CD4-positive, alpha-beta T cell treated with Interferon gamma for 1 hour (primary cell): Measurements from ENCODE around the gene KIF5A.
A peak's percentile ranks its signal among the peaks of the same experiment; 100 is the strongest.

ENCODE experiments used
- DNase-seq: peaks from one replicate; pipeline ENCODE4 v3.0.0-alpha.2; 2020

The KIF5A gene

GRCh38 chr12:57622293-57623245 lies 72.7 kb downstream of the KIF5A start:
- no peak for DNase-seq

DNA sequence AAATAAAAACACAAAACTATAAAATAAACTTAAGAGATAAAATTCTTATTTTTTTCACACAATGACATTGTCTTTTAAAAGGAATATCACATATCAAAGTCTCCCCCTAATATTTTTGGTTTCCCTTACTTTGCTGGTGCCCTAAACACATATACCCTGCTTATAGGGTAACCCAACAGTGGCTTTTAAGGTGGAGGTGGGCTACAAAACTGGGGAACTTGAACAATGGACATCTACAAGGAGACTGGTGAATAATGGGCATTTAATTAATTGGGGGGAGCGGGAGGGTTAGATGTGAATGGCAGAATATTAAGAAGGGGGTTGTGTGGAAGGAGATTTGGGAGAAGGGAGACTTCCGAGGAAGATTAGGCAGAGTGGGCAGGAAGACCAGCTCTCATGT lies 73.5 kb downstream of the KIF5A start:
- DNase-seq: no peak

- DNase-seq: no peak
These were observed 74.1 kb downstream of the KIF5A start for GRCh38 chr12:57623811-57624390.

- DNase-seq: no peak
These were observed 74.8 kb downstream of the KIF5A start for GRCh38 chr12:57624441-57625220.

DNA sequence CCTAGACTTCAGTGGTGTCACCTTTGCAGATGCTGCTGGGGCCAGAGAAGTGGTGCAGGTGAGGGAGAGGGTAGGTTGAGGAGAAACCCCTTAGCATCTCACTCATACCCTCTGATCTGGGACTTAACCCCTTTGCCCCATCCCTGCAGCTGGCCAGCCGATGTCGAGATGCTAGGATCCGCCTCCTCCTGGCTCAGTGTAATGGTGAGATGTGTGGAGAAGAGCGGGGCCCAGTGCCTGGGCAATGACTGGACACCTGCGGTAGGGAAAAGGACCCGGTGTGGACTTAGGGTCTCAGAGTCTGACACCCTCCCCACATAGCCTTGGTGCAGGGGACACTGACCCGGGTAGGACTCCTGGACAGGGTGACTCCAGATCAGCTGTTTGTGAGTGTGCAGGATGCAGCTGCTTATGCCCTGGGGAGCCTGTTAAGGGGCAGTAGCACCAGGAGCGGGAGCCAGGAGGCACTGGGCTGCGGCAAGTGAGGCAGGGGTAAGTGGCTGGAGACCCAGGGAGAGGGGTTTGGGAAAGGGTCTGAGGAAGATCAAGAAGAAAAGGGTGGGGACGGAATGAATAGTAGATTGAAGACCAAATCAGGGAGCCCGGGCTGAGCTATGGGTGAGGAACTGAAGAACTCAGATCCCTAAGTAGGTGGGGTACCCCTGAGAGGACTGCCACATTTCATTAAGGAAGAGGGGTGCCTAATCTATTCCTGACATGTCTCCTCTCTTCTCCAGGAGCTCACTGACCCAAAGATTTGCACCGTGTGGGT lies 75.6 kb downstream of the KIF5A start:
- DNase-seq: no peak

DNA sequence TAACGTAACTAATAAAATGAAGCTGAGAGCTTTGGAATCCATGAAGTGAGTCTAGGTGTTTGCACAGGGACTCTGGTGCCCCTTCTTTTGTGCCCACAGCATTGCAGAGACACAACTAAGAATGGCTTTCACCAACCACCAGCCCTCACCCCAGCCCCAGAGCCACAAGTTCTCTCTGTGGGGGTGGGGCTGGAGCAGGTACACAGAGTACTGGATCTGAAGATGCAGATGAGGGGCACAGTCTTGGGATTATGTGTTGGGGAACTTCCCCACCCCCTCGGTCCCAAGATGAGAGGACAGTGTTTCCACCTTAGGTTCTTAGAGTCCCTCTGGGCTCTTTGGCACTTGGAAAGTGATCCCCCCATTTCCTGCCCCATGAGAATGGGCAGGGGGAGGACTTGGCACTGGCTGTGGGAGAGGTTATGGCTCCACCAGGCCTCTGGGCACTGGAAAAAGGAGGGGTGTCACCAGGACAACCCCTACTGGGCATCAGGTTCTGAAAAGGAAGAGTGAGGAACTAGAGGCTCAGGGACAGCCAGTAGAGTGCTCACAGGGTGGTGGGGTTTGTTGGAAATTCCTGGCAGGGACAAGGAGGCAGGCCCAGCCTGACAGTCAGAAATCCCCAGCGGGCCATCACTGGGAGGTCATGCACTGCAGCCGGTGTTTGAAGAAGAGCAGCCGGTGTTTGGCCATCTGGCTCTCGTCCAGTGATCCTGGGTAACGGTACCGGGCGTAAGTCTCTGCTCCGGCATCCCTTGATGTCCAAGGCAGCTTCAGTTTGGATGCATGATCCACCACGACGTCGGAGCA lies 76.5 kb downstream of the KIF5A start:
- no peak for DNase-seq

GRCh38 chr12:57626921-57627445 lies 77.1 kb downstream of the KIF5A start:
- no peak for DNase-seq

DNA sequence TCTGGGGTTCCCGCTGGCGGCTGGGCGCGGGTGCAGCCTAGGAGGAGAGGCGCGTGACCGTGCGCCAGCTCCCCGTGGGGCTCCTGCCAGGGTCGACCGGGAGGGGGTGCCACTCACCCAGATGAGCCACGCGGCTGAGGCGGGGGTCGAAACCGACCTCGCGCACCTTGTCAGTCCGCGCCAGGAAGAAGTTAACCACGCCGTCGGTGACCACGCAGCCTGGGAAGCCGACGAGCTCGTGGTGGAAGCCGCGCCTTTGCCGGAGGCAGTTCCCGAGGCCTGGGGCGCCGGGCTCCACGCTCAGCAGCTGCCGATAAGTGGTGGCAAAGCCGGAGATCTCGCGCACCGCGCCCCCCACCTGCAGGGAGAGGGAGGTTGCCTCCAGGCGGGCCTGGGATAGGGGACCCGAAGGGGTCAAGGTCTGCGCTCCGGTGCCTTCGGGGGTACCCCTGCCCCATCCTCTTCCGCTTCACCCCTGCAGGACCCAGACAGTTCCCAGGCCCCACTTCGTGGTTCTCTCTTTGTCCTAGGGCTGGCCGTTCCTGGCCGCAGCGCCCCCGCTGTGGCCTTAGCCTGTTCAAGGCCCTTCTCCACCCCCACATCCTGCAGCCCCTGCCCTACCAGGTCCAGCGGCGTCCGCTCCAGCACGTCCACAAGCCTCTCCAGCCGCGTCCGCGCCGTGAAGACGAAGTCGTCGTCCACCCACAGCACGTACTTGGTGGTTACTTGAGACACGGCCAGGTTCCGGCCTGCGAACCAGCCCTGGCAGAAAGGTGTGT lies 77.8 kb downstream of the KIF5A start:
- no peak for DNase-seq

DNA sequence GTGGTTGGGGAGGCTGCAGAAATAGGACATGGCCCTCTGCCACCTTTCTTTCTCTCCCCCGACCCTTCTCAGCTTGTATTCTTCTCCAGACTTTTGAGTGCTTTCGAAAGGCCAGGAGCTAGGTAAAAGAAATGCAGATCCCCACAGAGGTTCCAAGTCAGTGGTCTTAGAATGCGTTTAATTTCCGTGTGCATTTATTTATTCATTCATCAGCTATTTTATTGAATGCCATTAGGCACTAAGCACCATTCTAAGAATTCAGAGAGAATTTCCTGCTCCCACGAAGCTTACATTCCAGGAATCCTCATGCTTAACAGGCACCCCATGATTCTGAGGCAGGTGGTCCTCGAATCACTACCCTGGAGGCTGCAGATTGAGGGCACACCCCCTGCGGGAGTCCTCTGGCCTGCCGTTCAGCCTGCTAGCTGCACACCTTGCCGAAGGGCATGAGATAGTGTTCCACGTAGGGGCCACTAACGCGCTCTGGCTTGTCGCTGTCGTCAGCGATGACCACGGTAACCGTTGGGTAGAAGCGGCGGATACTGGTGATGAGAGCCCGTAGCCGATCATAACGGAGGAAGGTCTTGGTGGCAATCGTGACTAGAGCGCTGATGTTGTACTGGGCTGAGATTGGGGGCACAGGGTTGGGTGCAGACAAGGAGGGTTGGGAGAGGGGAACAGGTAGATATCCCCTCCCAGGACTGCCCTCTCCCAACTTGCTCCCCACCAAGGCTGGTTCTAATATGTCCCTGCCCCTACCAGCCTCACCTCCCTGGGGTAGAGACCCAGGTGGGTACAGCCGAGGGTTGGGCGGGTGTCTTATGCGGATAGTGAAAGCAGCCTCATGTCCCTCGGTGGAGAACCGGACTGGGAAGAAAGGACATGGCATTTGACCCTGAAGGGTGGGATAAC lies 78.7 kb downstream of the KIF5A start:
- DNase-seq: no peak

DNA sequence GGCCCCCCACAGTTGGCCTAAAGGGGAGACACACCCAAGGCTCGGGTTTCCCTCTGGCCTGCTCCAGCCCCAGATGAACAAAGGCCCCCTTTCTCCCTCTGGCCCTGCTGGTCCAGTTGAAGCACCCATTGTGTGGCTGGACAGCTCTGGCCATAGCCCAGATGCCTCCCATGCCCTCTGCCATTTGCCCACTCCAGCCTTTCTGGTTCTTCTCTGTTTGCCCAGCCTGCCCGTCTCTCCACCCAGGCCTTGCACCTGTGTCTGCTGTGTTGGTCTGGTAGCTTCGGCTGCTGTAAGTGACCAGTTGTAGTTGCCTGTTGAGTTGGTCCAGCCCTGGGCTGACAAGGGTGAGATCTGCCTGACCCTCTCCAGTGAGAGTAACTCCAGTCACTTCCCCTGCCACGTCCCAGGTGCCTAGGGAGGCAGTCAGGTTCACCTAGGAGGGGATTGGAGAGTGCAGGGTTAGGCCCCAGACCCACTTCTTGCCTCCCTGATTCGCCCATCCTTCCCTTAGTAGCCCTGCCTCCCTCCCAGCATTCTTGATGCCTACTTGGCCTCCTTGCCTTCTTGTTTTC lies 80.1 kb downstream of the KIF5A start:
- DNase-seq: no peak

DNA sequence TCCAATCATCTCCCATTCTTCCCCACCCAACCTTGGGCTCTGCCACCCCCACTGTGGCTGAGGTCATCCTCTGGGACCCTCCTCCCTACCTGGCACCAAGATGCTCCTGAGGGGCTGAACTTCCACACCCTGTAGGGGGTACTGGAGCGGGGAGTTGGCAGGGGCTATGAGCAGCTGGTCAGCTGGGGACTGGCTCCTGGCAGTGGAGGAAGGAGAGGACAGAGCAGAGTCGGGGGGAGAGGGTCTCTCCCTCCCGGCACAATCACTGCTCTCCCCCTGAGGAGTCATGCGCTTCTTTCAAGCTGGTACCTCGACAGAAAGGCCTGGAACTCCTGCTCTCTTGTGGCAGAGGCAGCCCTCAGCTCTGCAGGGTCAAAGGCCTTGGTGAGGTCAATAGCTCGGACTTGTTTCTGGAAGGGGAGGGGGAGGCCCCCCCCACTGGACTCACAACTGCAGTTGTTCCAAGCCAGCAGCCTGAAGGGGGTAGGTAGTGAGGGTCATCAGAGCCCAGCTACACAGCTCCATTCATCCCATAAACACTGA lies 81.1 kb downstream of the KIF5A start:
- no peak for DNase-seq

GRCh38 chr12:57631566-57632072 lies 81.8 kb downstream of the KIF5A start:
- no peak for DNase-seq

DNA sequence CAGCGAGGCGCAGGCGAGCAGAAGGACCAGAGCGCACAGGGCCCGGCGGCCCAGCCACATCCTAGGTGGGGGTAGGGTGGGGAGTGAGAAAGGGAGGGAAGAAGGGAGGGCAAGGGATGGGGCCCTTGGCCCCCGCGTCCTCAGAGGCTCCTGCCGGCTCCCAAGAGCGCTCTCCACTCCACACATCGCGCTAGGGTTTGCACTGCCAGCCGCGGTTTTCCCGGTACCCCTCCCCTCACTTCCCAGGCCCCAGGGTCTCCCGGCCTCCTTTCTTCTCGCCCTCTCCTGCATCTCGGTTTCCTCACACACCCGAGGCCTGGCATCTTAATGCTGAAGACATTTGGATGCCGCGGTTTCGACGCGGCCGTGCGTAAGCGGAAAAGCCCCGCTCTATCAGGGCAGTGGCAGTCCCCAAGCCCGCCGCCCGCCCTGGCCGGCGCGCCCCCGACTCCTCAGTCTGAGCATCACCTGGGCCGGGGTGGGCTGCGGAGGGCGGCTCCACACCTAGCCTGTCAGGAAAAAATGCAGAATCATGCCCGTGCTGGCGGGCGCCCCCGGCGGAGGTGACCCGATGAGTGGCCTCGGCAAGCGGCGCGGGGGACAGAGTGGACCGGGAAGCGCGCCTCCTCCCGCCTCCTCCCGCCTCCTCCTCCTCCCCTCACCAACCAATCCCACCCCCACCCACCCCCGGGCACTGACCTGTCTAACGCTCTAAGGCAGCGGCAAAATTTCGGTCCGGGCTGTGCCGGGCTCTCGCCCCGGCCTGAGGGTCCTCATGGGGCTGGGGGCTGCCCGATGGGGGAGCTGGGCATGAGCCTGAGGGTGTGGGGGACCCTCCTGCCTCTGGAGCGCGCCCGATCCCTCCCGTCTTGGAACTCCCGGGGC lies 82.5 kb downstream of the KIF5A start:
- DNase-seq: no peak

DNA sequence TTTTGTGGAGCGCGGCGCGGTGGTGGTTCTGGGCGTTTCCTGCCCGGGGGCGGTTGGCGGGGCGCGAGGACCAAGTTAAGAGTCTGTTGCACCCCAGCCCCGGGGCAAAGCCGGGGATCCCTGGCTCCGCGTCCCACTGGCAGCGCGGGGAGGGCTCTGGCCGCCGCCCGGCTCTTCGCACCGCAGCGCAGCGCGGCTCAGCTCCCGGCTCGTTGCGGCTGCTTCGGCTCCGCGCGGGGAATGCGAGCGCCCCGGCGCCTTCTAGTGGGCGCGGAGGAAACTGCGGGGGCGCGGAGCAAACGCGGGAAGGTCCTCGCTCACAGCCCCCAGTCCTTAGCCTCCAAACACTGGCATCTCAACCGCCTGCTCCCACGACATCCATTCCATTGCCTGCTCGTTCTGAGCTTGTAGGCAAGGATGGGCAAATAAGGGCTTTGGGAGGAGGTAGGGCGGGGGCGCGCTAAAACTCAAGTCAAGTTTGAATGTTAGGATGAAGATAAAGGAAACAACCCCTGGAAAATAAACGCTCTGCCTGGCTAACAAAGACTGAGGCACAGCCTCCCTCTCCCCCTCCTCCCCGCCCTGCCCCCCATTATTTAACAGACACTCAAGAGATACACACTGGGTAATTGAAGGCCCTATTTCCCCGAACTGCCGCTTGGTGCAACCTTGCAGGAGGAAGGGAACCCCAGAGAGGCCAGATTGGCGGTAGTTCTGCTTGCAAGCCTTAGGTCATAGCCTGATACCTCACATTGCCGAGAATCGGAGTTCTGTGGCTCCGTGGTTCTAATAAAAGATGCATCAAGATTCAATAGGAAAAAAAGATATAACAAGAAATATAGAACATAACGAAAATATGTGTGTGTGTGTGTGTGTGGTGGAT lies 83.4 kb downstream of the KIF5A start, which contains the start of gene B4GALNT1:
Gene B4GALNT1, minus strand, starts transcription at position 244 of the 883 bp plus-strand sequence. CDS start 1,069 bp downstream, outside the sequence.
- peak; percentile 61 for DNase-seq
